ENCODE results near the gene AGO1. TPM values are rescaled to one million over a fixed set of nuclear protein-coding genes. Genes with fewer than 3 reads are reported as not detected.
"Not testable (repeated sequence)": the region's sequence is repeated elsewhere in the genome, so short reads cannot be mapped to it uniquely, and the experiment has no call there.

Gene AGO1
- polyA plus RNA-seq, 5 donors, result 15.8 to 22.9 (median 19.0) TPM

GRCh38 chr1:35968396-35968795, 85.4 kb downstream of the AGO1 start:
- no peak for DNase-seq

GRCh38 chr1:35971601-35972000, 88.6 kb downstream of the AGO1 start:
- no peak for DNase-seq

DNA sequence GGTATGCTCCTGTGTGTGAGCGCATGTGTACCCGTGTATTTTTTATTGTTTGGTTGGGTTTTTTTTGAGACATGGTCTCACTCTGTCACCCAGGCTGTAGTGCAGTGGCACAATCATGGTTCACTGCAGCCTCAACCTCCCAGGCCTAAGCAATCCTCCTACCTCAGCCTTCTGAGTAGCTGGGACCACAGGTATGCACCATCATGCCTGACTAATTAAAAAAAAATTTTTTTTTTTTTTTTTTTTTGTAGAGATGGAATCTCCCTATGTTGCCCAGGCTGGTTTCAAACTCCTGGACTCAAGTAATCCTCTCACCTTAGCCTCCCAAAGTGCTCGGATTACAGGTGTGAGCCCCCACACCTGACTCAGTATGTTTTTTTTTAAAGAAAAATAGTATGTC, 89.6 kb downstream of the AGO1 start:
- not testable (repeated sequence) for DNase-seq

DNA sequence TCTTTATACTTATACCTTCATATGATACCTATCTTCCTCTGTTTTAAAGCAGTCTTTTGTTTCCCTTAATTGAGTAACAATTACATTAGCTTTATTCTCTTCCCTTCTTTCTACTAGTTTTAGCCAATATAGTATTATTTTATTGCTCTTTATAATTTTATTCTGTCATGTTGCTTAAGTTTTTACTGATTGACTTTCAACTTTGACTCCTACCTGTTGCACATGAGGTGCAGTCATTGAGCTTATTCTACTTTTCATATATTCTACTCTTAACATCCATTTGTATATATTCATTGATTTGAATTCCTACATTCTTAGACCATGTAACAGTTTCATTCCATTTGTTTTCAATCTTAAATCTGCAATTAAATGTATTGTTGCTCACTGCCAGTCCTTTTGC, 97.1 kb downstream of the AGO1 start:
- no peak for DNase-seq

Other genes with a start within 250 kb of the AGO1 start
- gene PSMB2, start 241.7 kb upstream of the AGO1 start, polyA plus RNA-seq (ENCODE audit: insufficient read depth in 1 of 5, insufficient read length in 5 of 5, low replicate concordance in 1 of 5), result 10 to 100 TPM; 70.1 to 86.0 (median 75.6) TPM
- gene C1orf216, start 164.3 kb upstream of the AGO1 start, polyA plus RNA-seq (ENCODE audit: insufficient read depth in 1 of 5, insufficient read length in 5 of 5, low replicate concordance in 1 of 5), result 10 to 100 TPM; 11.2 to 14.1 (median 12.6) TPM
- gene CLSPN, start 113.2 kb upstream of the AGO1 start, polyA plus RNA-seq (ENCODE audit: insufficient read depth in 1 of 5, insufficient read length in 5 of 5, low replicate concordance in 1 of 5), result 10 to 100 TPM in 3 of 5 donors, 1 to 10 TPM in 2; 7.3 to 16.0 (median 11.4) TPM
- 10 to 100 TPM; 21.6 to 37.4 (median 30.9) TPM for gene AGO4, start 75.2 kb upstream of the AGO1 start, polyA plus RNA-seq (ENCODE audit: insufficient read depth in 1 of 5, insufficient read length in 5 of 5, low replicate concordance in 1 of 5)
- gene AGO3, start 47.9 kb downstream of the AGO1 start, polyA plus RNA-seq (ENCODE audit: insufficient read depth in 1 of 5, insufficient read length in 5 of 5, low replicate concordance in 1 of 5), result 10 to 100 TPM; 10.5 to 21.7 (median 20.5) TPM
- 10 to 100 TPM in 3 of 5 donors, 1 to 10 TPM in 2; 6.0 to 15.6 (median 11.3) TPM for gene TEKT2, start 200.9 kb downstream of the AGO1 start, polyA plus RNA-seq (ENCODE audit: insufficient read depth in 1 of 5, insufficient read length in 5 of 5, low replicate concordance in 1 of 5)
- gene ADPRS, start 205.7 kb downstream of the AGO1 start, polyA plus RNA-seq (ENCODE audit: insufficient read depth in 1 of 5, insufficient read length in 5 of 5, low replicate concordance in 1 of 5), result 10 to 100 TPM; 22.5 to 33.7 (median 31.6) TPM
- 1 to 10 TPM in 3 of 5 donors, under 1 TPM in 2; 0.58 to 1.2 (median 1.1) TPM for gene COL8A2, start 242.0 kb downstream of the AGO1 start, polyA plus RNA-seq (ENCODE audit: insufficient read depth in 1 of 5, insufficient read length in 5 of 5, low replicate concordance in 1 of 5)